ENCODE measurements around the gene ADM. TPM values are rescaled to one million over a fixed set of nuclear protein-coding genes. Genes with fewer than 3 reads are reported as not detected.

Gene ADM
- total RNA-seq, 2 donors from 2014 or later = 33.0 to 42.4 TPM

- peak; percentile 28 for DNase-seq
- Histone ChIP-seq H3K4me3 (no peak overlapping the region), H3K27ac (peak overlapping the region; percentile 2), H3K9ac (ENCODE audit: low read depth in 2 of 2, low read length in 2 of 2) (no peak overlapping the region), H3K9me3 (no peaks in the 10 kb centered on the region), H3K4me1 (no peaks in the 10 kb centered on the region), H3K36me3 (no peaks in the 10 kb centered on the region), H3K27me3 (no peaks in the 10 kb centered on the region)
- no peak for TF ChIP-seq CTCF (IDR thresholded peaks at IDR 0.05)
- intact Hi-C loops (cut with DNase I) = no loop called here
These were observed 12.9 kb upstream of the ADM start for GRCh38 chr11:10291801-10292638.

DNA sequence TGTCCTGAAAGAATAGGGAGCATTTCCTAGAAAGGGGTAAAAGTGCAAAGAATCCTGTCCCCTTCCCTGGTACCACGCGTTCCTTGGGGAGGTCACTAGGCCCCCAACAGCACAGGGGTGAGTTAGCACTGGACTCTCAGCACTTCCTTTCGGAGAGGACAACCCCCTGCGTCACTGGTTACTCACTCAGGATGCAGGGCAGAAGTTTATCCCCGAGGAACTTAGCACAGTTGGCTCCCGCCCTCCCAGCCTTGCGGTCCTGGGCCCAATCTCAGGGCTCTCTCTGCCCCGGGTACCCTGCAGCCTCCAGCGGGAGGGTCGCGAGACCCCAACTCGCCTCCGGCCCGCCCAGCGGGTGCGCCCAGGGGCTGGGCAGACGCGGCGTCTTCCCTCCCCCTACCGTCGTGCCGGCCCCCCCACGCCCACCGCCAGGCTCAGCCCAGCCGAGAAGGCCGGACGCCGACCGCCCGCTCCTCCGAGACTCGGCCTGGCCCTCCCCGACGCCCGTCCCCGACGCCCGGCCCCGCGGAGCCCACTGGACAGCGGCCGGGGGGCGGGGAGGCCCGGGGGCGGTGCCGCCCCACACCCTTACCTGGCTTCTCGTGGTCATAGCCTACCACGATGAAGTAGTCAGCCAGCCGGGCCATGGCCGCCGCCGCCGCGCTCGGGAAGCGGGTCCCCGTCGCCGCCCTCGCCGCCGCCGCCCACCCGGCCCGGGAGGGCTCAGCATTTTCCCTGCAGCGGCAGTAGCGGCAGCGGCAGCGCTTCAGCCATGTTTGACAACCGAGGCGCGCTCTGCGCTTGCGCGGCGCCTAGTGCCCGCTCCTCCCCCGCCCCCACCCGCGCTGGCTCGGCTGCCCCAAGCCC, 11.2 kb upstream of the ADM start, which contains the start of gene SBF2:
TSS of gene SBF2 (minus strand) at position 797 of the 867 bp plus-strand sequence. CDS start at position 647, 150 bp downstream.
- peak within 1 kb of the TSS; percentile 88 to 96 for H3K9ac ChIP-seq (ENCODE audit: low read depth in 2 of 2, low read length in 2 of 2)
- no peak for TF ChIP-seq CTCF (IDR thresholded peaks at IDR 0.05)
- peak within 1 kb of the TSS; percentile 98 for H3K27ac ChIP-seq
- no peaks in the 10 kb centered on the region for H3K9me3 ChIP-seq
- no peaks in the 10 kb centered on the region for H3K4me1 ChIP-seq
- intact Hi-C loops (cut with DNase I) = no loop called here
- H3K36me3 ChIP-seq = no peaks in the 10 kb centered on the region
- H3K27me3 ChIP-seq = no peaks in the 10 kb centered on the region
- H3K4me3 ChIP-seq = peak within 1 kb of the TSS; percentile 85
- peak; percentile 85 for DNase-seq

- peak overlapping the region; percentile 98 for H3K27ac ChIP-seq
- H3K9ac ChIP-seq (ENCODE audit: low read depth in 2 of 2, low read length in 2 of 2) = peak overlapping the region; percentile 88 to 96
- intact Hi-C loops (cut with DNase I) = no loop called here
- peak overlapping the region; percentile 85 for H3K4me3 ChIP-seq
- TF ChIP-seq CTCF (IDR thresholded peaks at IDR 0.05) = no peak
- H3K27me3 ChIP-seq = no peaks in the 10 kb centered on the region
- peak; percentile 61 for DNase-seq
- no peaks in the 10 kb centered on the region for H3K4me1 ChIP-seq
- H3K9me3 ChIP-seq = no peaks in the 10 kb centered on the region
- no peaks in the 10 kb centered on the region for H3K36me3 ChIP-seq
These were observed 10.5 kb upstream of the ADM start for GRCh38 chr11:10294290-10294953.

DNA sequence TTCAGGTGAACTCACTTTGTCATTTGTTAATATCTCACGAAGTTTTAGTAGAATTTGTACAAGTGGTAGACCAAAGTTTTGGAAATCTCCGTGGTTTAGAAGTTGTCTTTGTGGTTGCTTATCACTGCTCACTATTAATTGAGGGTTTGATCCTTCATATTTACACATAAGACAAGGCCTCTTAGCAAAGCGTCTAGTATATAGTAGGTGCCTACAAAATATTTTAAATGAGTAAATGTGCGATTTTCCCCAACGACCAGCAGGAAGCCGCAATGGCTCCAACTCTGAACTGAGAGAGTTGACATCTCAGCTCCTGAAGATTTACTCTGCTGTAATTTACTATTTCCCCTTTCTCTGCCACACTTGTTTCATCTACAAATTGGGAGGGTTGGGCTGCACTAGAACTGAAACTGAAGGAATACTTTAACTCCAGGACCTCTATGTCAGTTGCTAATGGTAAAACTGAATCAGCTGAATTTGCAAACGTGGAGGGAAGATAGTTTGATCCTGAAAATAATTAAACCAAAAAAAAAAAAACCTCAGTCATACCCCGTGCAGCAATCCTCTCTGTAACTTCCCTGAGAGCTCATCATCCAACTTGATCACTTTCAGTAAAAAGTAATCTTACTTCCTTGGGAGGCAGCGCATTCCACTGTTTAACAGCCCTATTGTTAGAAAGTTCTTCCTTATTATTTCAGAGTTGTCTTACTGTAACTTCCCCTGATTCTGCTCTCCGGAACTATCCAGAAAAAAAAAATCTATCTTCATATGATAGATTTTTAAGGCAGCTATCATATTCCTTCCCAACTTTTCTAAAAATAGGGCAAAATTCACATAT, 9.6 kb upstream of the ADM start:
- Histone ChIP-seq H3K4me3 (peak overlapping the region; percentile 85), H3K27ac (peak overlapping the region; percentile 98), H3K4me1 (no peaks in the 10 kb centered on the region), H3K36me3 (no peaks in the 10 kb centered on the region), H3K9me3 (no peaks in the 10 kb centered on the region), H3K27me3 (no peaks in the 10 kb centered on the region), H3K9ac (ENCODE audit: low read depth in 2 of 2, low read length in 2 of 2) (peak overlapping the region; percentile 88 to 96)
- DNase-seq = peak; percentile 35
- intact Hi-C loops (cut with DNase I) = no loop called here
- no peak for TF ChIP-seq CTCF (IDR thresholded peaks at IDR 0.05)

Measured in colonic mucosa (tissue), 4 donors.